HG03575 (cell line): Measurements from ENCODE around the gene ITPRID1.
A peak's percentile ranks its signal among the peaks of the same experiment; 100 is the strongest.

Experiments used
- ATAC-seq: cut with Tn5 transposase; IDR thresholded peaks from one replicate; pipeline ENCODE4 v1.9.1; 2021; ENCODE audit not compliant: unreplicated experiment, insufficient number of reproducible peaks, low FRiP score; ENCODE audit errors: extremely low read depth

The ITPRID1 gene

GRCh38 chr7:31683445-31684225 is 169.7 kb downstream of the ITPRID1 start:
- no peak for ATAC-seq

DNA sequence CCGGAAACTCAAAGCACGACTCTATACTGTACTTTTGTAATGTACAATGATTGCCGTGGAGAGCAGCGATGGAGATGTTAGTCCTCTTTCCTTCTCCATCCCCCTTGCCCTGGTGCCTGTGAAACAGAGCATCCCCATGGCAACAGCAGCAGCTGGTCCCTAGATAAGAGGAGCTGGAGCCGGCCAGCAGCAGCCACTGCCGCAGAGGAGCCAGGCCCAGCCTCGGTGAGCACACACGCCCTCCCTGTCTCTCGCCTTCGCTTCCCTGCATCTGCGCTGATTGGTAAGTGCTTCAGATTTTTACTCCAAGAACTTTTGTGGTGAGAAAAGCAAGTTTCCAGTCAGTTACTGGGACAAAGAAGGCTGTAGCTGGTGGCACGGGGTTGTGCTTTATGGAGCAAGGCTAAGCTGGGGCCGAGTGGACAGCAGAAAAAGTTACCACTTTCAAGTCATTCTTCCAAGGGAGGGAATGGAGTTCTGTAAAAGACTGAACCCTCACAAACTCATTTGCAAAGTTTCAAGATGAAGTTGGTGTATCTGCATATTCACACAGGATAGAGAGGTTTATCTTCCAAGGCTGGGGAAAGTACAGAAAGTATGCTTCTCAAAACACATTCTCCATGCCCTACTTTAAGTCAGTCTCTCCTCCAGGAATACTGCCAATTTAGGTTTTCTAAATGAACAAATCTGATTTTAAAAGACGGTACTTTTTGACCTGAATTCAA is 173.3 kb downstream of the ITPRID1 start, which contains the start of gene PPP1R17:
Gene PPP1R17 (plus strand): TSS at position 192 of the 725 bp plus-strand sequence. CDS start 5,227 bp downstream, outside the sequence.
- ATAC-seq, result no peak

- peak; percentile 97 for ATAC-seq
Measured at GRCh38 chr7:31688372-31688771, 174.5 kb downstream of the ITPRID1 start.

DNA sequence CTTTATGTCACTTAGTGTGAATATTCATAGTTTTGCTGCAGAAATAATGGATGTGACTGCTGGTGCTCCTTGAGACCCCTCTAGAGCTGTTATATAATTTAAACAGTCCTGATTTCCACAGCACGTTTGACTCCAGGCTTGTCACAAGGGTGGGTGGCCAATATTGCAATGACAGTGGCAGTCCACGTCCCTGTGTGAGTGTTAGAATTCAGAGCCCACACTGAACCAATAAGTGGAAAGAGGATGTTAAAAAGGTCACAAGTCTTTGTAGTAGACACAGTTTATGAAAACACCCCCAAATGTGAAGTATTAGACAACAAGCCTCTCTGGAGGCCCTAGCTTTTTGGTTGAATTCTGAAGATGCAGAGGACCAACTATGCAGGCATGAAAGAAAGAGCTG is 175.1 kb downstream of the ITPRID1 start:
- no peak for ATAC-seq

DNA sequence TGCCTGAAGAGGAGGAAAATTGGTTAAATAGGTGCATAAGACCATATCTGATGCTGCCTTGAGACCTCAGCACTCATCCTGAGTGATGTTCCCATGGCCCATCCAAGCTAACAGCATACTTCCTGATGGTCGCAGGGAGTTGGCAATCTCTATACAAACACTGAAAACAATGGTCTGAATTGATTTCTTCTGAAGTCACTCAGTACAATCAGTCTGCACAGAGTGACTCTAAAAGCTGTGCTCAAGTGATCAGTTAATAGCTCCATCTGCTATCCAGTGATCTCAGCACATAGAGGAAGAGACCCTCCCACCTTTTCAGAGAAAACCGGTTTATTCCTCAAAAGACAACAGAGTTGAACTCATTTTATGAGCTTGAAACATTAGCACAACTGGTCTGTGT is 177.0 kb downstream of the ITPRID1 start:
- ATAC-seq, result no peak

GRCh38 chr7:31692451-31692850 is 178.6 kb downstream of the ITPRID1 start:
- ATAC-seq, result no peak

- ATAC-seq, result no peak
Measured at GRCh38 chr7:31692871-31693270, 179.0 kb downstream of the ITPRID1 start.

DNA sequence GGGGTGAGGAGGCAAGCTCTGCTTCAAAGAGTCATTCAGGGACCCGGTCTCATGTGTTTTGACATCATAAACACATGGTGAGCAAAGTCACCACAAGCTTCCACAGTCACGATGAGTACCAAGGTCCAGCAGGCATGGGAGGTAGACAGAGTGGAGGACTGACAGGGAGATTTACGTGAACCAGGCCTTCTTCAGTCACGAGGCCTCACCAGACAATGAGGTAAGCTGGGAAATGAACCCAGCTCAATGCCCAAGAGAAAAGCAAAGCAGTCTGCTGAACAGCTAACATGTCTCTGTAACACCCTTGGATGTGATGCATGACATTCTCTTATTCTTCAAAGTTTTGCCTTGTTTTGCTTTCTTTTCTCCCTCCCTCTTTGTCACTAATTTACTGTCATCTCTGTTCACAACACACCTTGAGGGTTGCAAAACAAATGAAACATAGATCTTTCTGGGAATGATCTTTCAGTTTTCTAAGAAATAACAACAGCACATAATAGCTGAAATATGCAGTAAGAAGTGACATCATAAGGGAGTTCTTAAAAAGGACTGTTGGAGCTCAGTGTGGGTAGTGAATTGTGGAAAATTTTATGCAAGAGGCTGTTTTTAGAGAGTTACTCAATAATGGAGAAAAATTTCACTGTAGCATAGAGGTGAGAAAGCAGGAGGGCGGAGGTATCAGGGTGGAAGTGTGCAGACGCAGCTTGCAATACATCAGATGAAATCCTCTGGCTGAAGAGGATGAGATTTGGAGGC is 182.1 kb downstream of the ITPRID1 start:
- peak; percentile 31 for ATAC-seq

- no peak for ATAC-seq
Measured at GRCh38 chr7:31699050-31699449, 185.2 kb downstream of the ITPRID1 start.

DNA sequence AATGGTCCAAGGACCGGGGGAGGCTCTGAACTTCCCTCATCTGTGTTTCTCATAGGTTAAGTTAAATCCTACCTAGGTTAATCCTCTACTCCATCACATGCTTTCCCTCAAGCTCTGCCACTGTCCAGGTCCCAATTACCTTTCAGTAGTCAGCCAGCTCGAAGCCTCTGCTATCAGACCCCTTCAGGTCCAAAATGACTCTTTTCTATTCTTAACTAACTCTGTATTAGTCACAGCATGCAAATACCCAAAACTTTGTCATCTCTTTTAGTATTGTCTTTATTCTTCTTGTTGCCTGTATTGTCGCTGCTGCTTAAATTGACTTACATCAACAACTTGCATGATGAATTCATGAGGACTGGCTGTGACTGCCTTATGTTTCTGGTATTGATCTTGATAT is 188.5 kb downstream of the ITPRID1 start:
- no peak for ATAC-seq

GRCh38 chr7:31705377-31705776 is 191.5 kb downstream of the ITPRID1 start:
- ATAC-seq, result no peak

DNA sequence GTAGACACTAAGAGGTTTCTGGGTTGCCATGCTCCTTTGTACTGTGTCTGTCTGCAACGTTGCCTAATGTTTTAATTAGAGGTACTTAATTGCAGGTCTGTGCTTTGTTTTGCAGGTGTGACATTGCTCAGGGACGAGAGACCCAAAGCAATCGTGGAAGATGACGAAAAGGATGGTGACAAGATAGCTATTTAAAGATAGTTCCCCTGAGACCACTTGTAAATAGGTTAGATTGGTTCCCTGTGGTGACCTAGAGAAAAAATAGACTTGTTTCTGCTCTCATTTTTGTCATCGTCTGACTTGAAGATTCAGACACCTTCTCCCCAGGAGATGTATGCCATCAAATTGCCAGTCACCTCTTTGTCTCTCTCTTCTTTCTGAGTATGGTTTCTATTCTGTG is 193.2 kb downstream of the ITPRID1 start:
- no peak for ATAC-seq
